ENCODE results near the gene RAB6C. TPM values are rescaled to one million over a fixed set of nuclear protein-coding genes. Genes with fewer than 3 reads are reported as not detected.

RAB6C gene
- total RNA-seq (2022; extraction: Qiagen RNA extraction), result not detected in 5 replicates

DNA sequence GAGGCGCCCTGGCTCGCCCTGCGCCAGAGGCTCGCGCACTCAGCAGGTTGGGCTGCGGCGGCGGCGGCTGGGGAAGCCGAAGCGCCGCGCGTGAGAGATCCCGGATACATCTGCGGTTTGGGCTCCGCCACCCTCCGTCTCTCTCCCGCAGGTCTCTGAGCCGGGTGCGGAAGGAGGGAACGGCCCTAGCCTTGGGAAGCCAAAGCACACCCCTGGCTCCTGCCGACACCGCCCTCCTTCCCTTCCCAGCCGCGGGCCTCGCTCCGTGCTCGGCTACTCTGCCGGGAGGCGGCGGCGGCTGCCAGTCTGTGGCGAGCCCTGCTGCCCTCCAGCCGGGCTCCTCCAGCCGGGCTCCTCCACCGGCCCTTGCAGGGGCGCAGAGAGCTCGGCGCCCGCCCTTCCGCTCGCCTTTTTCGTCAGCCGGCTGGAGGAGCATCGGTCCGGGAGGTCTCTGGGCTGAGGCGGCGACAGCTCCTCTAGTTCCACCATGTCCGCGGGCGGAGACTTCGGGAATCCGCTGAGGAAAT, at the start of gene RAB6C:
Gene RAB6C, plus strand, starts transcription at position 38 of the 527 bp plus-strand sequence. Its CDS starts 450 bp downstream, at position 488.

Other genes starting within 250 kb of the RAB6C start
- not detected in 5 replicates for gene POTEF, start 149.6 kb downstream of the RAB6C start, total RNA-seq (2022; extraction: Qiagen RNA extraction)
- gene CCDC74B, start 165.4 kb downstream of the RAB6C start, total RNA-seq (2022; extraction: Qiagen RNA extraction), result 4.6 to 6.0 TPM (median 5.1 TPM) in 5 replicates
- 61.8 to 83.6 TPM (median 81.2 TPM) in 5 replicates for gene SMPD4, start 201.9 kb downstream of the RAB6C start, total RNA-seq (2022; extraction: Qiagen RNA extraction)
- gene MZT2B, start 202.6 kb downstream of the RAB6C start, total RNA-seq (2022; extraction: Qiagen RNA extraction), result 283 to 351 TPM (median 338 TPM) in 5 replicates
- 4.4 to 6.3 TPM (median 5.5 TPM) in 5 replicates for gene TUBA3E, start 218.8 kb downstream of the RAB6C start, total RNA-seq (2022; extraction: Qiagen RNA extraction)

Data from A549 treated with dexamethasone at 1 μM for 4 hours (cell line).